Limb (tissue), 2 donors: Measurements from ENCODE around the gene WFIKKN2.
"Not testable (repeated sequence)": the region's sequence is repeated elsewhere in the genome, so short reads cannot be mapped to it uniquely, and the experiment has no call there.

Experiments used
- DNase-seq, 2 donors: peaks; one replicate each; pipeline ENCODE4 v3.0.0-alpha.2; 2016; ENCODE audit errors: extremely low spot score in 2 of 2

Gene WFIKKN2, protein sequence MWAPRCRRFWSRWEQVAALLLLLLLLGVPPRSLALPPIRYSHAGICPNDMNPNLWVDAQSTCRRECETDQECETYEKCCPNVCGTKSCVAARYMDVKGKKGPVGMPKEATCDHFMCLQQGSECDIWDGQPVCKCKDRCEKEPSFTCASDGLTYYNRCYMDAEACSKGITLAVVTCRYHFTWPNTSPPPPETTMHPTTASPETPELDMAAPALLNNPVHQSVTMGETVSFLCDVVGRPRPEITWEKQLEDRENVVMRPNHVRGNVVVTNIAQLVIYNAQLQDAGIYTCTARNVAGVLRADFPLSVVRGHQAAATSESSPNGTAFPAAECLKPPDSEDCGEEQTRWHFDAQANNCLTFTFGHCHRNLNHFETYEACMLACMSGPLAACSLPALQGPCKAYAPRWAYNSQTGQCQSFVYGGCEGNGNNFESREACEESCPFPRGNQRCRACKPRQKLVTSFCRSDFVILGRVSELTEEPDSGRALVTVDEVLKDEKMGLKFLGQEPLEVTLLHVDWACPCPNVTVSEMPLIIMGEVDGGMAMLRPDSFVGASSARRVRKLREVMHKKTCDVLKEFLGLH

DNA sequence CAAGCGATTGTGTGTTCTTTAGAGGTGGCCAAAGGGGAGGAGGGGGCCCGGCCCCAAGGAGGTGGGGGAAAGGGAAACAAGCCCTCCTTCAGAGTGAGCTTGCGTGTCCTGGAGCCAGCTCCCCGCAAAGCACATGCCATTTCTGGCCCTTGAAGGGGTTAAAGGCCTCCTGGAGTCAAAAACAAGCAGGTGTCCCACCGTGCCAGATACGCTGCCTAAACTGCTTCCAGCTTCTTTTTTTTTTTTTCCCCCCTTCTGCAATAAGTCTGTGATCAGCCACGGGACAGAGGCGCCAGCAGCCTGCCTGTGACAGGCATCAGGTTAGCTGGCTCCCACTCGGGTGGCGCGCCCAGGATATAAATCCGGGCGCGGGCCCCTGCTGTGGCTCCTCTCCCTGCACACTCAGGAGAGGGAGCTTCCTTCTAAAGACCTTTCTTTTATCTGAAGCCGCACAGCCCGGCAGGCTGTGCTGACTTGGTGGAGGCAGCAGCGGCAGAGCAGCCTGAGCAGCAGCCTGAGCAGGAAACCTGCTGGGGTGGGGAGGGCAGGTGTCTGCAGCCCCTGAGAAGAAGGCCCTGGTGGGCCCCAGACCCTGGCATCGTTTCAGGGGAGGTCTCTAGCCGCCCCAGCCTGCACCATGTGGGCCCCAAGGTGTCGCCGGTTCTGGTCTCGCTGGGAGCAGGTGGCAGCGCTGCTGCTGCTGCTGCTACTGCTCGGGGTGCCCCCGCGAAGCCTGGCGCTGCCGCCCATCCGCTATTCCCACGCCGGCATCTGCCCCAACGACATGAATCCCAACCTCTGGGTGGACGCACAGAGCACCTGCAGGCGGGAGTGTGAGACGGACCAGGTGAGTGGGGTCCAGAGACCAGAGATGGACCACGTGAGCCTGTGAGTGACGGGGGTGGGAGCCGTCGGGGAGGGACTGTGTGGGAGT is at the start of gene WFIKKN2:
Gene WFIKKN2 (plus strand): TSS at position 286 of the 934 bp plus-strand sequence. CDS start 352 bp downstream, at position 638.
- no peak for DNase-seq

DNA sequence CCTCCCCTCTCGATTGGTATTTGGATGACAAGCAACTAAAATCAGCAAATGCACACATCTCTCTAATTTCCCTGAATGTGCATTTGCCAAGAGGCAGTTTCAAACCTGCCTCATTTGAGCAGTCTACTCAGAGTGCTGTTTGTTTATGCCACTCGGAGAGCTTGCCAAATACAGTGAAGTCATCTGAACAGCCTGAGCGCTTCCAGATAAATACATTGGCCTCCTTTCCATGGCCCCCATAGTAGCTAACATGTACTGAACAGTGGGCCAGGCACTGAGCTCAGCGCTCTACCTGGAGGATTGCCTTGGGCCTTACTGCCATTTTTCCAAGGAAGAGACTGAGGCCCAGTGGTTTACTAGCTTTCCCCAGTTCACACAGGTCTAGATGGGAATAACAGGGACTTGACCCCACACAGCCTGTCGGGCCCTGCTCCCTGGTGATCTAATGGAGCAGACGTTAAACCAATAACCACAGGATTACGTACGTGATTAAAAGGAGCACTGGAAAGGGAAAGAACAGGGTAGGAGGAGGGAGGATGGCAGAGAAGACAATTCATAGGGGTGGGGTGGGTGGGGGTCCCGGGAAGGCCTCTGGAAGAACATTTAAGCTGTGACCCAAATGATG is 49.3 kb upstream of the WFIKKN2 start:
- DNase-seq, result peak in 1 of 2 donors; percentile 51

DNA sequence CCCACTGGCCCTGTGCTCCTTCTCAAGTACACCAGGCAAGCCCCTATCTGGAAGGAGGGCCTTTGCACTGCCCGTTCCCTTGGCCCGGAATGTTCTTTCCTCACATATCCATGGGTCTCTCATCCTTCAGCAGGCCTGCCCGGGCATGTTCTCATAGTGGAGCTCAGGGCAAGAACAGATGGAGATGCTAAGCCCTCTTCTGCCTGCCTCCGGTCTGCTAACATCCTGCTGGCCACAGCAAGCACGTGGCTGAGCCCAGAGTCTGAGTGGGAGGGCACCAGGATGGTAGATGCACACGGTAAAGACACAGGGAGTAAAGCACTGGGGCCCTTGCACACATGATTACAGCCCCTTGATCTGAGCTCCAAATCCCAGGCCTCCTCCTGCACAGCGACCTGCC is 48.3 kb upstream of the WFIKKN2 start:
- no peak for DNase-seq

DNA sequence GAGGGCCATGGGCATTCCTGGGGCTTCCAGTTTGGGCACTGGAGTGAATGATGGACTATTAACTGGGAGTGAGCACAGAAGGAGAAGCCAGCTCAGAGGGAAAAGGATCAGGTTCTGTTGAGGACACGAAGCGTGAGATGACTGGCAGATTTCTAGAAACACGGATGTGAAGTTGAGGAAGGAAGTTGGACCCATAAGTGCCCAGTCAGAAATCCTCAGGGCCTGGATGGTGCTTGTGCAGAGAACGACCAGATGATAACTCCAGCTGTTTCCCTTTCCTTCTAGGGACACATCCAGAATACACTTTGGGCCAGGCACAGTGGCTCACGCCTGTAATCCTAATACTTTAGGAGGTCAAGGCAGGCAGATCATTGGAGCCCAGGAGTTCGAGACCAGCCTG is 44.8 kb upstream of the WFIKKN2 start:
- no peak for DNase-seq

DNA sequence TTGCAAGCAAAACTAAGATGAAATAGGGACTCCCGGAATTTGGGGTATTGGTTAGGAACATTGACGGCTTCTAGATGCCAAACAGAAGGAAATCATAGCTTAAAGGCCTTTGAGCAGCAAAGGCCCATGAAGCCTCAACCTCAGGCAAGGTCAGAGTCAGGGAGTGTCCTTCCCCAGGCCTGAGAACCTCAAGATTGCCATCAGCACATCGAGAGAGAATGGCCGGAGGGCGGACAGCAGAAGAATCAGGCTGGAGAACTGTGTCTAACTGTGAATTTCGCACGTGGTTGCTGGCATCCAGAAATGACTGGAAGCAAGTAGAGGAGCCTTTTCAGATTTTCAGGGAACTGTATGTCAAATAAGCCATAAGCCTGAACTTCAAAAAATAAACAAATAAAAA is 43.3 kb upstream of the WFIKKN2 start:
- no peak for DNase-seq

DNA sequence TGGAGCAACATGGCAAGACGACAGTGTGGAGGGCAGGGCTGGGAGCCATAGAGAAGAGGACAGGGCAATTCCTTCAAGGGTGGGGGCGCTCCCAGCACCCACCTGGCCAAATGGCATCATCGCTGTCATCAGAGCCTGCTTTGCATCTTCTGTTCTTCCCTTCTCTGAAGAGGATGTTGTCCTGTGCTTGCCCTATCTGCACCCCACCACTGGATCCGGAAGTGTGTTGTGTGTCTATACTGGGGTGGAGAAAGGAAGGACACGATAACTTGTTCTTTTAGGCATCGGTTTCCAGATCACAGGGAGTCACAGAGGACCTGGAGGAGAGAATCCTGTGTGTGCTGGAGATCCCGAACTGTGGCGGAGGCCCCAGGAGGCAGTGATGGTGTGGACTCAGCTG is 42.4 kb upstream of the WFIKKN2 start:
- no peak for DNase-seq

DNA sequence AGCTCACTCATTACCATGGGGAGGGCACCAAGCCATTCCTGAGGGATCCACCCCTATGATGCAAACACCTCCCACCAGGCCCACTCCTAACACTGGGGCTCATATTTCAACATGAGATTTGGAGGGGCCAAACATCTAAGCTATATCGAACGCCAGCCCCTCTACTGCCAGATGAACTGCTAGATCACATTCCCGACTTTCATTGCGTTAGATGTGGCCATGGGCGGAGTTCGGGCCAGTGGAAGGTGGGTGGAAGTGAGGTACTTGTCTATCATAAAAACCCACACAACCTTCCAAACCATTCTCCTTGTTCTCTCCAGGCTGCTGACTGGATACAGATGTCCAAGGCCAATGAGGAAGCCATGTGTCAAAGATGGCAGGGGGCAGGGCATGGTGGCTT is 41.0 kb upstream of the WFIKKN2 start:
- DNase-seq, result no peak

DNA sequence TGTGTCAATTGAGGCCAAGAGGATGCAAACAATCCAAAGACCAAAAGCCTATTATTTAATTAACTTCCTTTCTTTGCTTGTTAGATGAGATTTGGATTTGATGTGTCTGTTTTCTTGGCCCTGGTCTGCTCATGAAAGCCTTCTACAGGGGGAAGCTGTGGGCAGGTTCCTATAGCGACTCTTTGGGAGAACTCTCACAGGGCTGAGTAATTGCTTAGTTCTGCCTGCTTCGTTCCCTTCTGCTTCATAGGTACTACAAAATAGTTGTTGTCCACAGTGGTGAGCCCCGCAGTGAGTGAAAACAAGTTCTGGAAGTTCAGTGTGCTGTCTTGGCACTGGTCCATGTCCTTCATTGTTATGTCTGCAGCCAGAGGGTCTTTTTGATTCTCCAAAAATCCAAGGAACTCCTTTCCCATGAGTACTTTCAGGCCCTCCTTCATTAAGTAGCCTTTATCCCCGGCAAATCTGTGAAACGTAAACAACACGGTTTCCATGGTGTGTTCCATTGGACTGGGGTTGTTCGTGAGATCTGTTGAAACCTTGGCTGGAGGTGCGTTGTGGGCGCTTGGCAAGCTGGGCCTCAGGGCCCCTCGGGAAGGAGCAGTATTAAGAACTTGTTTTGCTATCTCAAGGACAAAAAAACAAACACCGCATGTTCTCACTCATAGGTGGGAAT is 38.1 kb upstream of the WFIKKN2 start:
- DNase-seq, result no peak

DNA sequence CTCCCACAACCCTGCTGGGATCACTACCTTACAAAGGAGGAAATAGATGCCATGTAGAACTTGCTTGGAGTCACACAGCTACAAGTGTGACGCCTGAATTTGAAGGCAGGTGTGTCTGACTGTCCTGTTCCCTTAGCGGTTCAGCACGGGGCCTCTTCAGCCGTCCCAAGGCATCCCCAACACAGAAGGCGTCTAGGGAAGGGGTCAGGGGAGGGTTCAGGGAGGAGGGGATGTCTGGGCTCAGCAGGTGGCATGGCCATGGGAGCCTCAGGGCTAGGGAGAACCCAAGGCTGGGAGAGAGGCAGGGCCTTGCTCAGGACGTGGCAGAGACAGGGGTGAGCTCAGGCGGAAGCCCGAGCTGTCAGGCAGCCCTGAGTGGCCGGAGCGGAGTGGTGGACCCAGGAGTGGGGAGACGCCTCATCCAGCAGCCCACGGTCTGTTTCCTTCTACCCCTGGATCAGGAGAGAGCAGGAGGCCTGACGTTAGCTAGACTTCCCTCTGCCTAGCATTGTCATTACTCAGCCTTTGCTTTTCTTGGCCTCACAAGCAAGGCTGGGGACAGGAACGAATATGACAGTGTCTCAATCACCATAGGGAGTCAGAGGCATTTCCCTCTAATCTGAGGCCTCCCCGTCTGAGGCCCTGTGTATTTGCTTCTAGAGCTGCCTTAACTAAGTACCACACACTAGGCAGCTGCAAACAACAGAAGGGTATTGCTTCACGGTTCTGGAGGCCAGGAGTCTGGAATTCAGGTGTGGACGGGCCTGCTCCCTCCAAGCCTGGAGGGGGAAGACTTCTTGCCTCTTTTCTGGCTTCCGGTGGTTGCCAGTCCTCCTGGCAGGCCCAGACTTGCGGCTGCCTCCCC is 36.7 kb upstream of the WFIKKN2 start:
- no peak for DNase-seq

DNA sequence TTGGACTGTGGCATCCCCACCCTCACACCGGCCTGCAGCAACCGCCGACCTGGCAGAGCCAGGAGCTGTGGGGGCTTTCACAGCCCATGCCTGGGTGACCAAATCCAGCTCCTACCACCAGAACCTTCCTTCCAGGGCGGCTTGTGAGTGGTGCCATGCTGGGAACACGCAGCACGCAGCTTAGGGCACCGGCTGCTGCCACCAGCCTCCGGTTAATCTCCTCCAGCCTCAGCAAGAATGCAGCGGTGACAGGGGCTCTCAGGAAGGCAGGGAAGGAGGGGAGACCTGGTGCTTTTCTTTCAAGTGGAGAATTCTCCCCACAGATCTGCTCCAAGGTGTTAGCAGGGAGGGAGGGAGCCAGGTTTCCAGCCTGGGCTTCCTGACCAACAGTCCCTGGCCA is 35.8 kb upstream of the WFIKKN2 start:
- DNase-seq, result no peak

DNA sequence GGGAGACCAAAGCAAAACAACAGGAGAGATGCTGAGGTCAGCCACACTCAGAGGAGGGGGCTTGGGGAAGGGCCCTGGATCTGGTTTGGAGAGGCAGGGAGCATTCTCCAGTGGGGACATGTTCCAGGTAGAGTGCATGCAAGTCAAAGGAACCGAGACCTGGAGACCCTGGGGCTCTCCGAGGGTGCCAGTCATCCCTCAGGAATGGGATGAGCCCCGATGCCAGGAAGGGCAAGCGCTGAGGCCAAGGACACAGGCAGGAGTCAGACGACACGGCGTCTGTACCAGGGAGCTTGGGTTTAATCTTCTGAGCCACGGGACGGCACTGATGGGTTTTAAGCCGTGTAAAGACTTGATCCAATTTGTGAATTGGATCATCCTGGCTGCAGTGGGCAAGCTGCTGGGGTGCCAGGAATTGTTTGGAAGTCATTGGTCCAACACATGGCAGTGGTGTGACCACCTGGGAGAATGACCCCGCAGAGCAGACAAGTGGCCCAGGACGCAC is 35.1 kb upstream of the WFIKKN2 start:
- no peak for DNase-seq

DNA sequence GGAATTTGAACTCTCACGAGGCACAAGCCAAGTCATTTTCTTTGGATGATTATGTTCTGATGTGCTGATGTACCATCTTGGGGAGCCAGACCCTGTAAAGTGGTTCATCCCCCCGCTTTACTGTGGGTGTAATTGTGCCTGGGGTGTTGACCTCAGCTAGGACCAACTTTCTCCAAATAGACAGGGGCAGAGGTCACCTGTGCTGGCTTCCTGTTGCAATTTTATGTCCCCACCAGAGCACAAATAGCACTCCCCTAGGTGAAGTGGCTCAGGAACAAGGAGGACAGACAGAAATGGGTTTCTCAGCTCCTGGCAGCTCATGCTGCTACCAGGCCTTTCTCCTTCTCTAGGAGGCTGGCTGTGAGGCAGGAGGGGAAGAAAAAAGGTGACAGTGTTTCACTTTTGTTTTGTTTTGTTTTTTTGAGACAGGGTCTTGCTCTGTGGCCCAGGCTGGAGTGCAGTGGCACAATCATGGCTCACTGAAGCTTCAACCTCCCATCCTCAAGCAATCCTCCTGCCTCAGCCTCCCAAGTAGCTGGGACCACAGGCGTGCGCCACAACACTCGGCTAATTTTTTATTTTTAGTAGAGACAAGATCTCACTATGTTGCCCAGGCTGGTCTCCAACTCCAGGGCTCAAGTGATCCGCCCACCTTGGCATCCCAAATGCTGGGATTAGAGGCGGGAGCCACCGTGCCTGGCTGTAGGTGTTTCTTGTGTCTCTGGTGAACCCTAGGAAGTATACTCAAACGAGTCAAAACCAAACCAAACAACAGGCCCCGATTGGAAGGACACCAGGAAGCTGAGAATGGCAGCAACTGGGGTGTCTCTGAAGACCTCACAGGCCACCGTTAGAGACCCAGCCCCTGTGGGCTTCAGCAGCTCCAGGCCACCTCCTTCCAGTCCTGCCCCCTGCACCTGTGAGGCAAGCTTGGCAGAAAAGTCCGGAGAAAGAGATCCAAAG is 32.5 kb upstream of the WFIKKN2 start:
- no peak for DNase-seq

DNA sequence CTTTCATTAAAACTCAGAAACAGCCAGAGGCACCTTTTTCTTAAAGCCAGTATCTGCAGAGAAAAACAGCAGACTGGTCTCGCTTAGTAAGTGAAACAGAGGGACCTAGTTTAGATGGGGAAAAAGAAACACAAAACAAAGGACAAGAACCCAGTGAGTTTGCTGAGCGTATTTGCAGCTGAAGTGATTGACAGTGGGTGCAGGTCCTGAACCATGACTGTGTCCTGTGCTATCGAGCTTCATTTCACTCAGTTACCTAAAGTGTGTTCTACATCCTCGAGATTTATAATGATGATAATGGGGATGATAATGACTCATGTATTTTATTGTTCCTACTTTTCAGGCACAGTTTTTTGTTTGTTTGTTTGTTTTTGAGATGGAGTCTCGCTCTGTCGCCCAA is 31.7 kb upstream of the WFIKKN2 start:
- no peak for DNase-seq

DNA sequence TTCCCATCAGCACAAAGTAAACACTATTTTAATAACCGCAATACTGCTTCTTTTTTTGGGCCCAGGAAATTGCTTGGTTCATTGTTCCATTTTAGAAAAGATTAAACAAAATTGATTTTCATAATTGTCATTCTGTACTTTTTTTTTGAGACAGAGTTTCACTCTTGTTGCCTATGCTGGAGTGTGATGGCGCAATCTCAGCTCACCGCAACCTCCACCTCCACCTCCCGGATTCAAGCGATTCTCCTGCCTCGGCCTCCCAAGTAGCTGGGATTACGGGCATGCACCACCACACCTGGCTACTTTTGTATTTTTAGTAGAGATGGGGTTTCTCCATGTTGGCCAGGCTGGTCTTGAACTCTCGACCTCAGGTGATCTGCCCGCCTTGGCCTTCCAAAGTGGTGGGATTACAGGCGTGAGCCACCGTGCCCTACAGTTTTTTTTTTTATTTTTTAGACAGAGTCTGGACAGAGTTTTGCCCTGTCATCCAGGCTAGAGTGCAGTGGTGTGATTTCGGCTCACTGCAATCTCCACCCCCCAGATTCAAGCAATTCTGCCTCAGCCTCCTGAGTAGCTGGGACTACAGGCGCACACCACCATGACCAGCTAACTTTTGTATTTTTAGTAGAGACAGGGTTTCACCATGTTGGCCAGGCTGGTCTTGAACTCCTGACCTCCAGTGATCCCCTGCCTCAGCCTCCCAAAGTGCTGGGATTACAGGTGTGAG is 30.5 kb upstream of the WFIKKN2 start:
- DNase-seq, result not testable (repeated sequence)

DNA sequence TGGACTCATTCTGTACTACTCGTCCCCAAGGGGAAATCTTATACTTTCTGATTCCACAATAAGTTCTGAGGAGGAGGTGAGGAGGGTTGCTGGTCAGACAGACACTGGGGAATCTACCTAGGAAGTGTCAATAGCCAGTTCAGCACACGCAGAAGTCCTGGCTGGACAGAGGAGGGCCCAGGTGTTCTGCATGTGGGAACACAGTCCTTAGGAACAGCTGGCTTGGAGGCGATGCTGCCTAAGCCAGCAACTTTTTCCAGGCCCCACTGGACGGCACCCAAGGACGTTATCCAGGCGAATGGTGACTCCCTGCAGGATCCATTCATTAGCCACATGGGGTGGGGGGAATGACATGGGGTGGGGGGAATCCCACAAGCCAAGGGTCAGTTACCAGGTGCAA is 29.9 kb upstream of the WFIKKN2 start:
- DNase-seq, result no peak

DNA sequence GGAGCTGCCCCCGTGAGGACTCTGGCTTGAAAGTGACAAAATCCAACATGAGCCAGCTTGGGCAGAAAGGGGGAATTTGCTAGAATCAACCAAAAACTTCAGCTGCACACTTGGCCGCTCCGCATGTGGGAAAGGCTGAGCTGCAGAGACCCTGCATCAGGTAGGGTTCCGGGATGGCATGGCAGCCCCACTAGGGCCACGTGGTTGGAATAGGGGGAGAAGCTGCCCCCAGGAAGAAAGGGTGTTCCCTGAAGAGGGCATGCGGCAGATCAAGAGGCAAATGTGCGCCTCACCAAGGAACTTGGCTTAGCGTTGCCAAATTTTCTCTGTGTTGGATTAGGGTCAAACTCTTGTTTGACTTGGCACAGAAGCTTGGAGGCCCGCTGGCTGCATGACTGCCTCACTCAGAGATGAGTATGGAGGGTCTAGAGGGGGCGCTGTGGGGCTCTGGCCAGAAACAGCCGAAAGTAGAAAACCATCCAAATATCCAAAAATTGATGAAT is 29.2 kb upstream of the WFIKKN2 start:
- DNase-seq, result no peak

DNA sequence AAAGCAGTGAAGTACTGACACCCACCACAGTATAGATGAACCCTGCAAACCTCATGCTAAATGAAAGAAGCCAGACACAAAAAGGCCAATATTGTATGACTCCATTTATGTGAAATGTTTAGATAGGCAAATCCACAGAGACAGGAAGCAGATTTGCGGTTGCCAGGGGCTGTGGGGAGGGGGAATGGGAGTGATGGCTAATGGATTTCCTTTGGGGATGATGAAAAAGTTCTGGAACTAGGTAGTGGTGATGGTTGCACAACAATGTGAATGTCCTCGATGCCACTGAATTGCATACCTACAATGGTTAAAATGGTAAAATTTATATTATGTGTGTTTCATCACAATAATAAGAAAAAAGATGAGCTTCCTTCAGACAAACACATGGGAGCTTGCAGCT is 28.4 kb upstream of the WFIKKN2 start:
- no peak for DNase-seq

DNA sequence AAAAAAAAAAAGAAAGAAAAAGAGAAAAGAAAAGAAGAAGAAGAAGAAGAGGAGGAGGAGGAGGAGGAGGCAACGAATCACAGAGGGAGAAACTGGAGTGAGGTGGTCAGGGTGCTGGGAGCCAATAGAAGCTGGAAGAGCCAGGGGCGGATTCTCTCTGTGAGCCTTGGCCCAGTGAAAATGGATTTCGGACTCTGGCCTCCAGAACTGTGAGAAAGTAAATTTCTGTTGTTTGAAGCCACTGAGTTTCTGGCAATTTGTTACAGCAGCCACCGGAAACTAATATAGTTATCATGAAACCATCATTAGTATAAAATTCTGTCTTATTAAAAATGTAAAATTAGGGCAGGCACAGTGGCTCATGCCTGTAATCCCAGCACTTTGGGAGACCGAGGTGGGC is 27.7 kb upstream of the WFIKKN2 start:
- no peak for DNase-seq
